Fibroblast of mammary gland (primary cell): ENCODE data around the gene TMEM187.

ENCODE experiments used
- DNase-seq: peaks from one replicate; pipeline ENCODE4 v3.0.0-alpha.2; 2010; ENCODE audit warnings: low read depth
- H3K4me3 ChIP-seq: 2 replicates; pipeline ENCODE4 v1.5.1; 2011; ENCODE audit warnings: low read depth, mild to moderate bottlenecking, low read length, moderate library complexity; ENCODE audit not compliant: control insufficient read depth
- TF ChIP-seq, protein P1 (sequence below): conservative IDR thresholded peaks from 2 replicates; pipeline ENCODE4 v1.5.1; 2011; ENCODE audit warnings: low read depth, low read length, inconsistent platforms; ENCODE audit not compliant: control insufficient read depth, insufficient read depth

TMEM187 gene

DNA sequence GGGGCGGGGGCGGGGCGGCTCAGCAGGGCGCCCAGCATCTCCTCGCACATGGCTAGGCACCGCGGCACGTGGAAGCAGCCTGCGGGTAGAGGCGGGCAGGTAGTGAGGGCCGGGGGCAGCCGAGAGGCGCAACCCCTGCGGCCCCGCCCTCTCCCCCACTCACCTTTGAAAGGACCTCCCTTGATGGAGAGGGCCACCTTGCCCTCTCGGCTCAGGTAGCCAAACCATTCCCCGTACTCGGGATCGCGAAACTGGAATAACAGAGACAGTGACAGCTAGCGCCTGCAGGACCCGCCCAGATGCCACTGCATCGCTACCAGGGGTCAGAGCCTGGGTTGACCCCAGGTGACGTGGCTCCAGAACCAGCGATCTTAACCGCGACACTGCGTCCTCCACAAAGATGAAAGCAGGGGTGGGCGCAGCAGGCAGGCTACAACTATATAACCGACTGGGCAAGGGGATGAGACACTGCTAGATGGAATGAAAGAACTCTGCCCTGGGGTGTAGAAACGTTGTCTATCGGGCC is 37.2 kb upstream of the TMEM187 start:
- TF ChIP-seq, protein P1, sequence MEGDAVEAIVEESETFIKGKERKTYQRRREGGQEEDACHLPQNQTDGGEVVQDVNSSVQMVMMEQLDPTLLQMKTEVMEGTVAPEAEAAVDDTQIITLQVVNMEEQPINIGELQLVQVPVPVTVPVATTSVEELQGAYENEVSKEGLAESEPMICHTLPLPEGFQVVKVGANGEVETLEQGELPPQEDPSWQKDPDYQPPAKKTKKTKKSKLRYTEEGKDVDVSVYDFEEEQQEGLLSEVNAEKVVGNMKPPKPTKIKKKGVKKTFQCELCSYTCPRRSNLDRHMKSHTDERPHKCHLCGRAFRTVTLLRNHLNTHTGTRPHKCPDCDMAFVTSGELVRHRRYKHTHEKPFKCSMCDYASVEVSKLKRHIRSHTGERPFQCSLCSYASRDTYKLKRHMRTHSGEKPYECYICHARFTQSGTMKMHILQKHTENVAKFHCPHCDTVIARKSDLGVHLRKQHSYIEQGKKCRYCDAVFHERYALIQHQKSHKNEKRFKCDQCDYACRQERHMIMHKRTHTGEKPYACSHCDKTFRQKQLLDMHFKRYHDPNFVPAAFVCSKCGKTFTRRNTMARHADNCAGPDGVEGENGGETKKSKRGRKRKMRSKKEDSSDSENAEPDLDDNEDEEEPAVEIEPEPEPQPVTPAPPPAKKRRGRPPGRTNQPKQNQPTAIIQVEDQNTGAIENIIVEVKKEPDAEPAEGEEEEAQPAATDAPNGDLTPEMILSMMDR = no peak
- no peak for DNase-seq
- H3K4me3 ChIP-seq = peak overlapping the region; percentile 37

DNA sequence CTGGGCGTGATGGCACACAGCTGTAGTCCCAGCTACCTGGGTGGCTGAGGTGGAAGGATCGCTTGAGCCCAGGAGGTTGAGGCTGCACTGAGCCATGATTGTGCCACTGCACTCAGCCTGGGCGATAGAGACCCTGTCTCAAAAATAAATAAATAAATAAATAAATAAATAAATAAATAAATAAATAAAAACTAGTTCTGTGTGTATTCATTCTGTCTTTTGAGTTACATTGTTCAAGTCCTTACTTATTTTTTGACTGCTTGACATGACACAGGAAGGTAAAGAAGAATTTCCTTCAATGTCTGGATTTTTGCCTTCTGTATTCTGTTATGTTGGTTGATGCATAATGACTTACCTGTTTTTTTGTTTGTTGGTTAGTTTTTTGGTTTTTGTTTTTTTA is 35.5 kb upstream of the TMEM187 start:
- TF ChIP-seq, protein P1 = no peak
- DNase-seq = no peak
- H3K4me3 ChIP-seq = no peak overlapping the region

DNA sequence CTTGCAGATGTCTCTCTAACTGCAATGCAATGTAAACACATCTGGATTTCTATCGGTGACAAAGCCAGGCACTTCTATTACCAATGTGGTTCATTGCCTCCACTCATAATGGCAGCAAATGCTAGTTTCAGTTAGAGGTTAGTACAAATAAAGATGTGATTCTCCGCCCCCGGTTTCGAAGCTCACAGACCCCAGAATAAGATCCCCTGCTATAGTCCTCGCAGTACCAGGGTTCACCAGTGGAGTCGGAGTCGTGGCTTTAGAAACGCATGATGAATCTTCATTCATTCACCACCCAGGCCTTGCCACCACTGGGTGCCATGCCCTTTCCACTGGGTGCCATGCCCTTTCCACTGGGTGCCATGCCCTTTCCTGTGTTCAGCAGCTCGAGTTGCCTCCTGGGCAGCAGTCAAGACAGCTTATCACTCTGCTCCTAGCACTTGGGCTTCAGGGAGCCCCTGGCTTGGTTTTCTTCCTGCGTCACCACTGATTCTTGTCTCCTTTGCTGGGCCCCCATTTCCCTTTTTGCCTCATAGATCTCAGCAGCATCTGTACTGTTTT is 34.2 kb upstream of the TMEM187 start:
- TF ChIP-seq, protein P1 = peak; percentile 4
- no peak overlapping the region for H3K4me3 ChIP-seq
- DNase-seq = no peak

DNA sequence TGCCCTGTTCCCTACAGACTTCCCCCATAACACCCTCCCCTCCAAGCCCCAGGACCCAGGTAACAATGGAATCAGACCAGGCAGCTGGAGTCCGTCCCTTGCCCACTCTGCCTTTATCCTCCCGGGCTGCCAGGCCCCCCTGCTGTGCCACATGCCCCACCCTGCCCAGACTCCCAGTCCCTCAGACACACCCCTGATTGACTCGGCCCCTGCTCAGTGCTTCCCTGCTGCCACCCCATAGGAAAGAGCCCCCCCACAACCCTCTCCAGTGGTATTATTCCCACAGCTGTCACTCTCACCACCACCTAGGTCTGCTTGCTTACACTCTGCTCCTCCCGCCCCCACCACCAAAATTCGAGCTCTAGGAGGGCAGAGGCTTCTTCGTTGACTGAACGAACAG is 33.0 kb upstream of the TMEM187 start:
- DNase-seq = no peak
- TF ChIP-seq, protein P1 = no peak
- no peak overlapping the region for H3K4me3 ChIP-seq

DNA sequence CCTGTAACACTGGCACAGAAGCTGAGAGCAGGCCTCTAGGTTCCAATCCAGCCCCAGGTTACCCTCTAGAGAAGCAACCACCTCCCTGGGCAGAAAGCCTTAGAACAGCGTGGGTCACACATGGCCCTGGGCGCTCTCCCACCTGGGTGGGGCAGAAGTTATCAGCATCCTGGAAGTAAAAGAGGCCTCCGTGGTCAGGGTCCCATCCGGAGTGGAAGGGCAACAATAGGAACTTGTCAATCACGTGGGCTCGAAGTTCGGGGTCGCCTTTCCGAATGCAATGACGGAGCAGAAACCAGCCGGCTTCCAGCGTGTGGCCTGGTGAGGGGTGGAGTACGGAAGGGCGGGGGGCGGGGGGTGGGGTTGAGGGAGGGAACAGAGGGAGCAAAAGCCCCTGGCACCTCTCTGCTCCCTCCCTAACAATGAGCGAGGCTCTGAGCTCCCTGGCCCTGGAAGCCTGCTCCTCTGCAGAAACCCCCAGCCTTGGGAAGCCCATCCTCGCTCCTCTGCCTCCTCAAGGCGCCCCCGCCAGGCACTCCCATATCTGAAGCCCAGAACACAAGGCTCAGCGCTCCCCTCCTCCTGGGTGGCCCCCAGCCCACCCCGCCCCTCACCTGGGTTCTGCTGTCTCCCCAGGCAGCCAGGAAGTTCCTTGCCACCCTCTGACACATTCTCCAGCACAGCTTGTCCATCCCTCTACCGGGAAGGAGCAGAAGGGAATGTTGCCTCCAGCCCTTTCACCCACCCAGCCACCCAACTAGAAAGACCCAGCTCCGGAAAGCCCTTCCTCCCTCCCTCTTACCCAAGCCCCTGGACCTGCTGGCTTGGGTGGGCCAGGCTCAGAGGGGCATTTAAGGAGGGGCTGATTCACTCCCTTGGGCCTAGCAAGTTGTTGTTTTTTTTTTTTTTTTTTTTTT is 31.0 kb upstream of the TMEM187 start:
- no peak for DNase-seq
- TF ChIP-seq, protein P1 = no peak
- no peak overlapping the region for H3K4me3 ChIP-seq

DNA sequence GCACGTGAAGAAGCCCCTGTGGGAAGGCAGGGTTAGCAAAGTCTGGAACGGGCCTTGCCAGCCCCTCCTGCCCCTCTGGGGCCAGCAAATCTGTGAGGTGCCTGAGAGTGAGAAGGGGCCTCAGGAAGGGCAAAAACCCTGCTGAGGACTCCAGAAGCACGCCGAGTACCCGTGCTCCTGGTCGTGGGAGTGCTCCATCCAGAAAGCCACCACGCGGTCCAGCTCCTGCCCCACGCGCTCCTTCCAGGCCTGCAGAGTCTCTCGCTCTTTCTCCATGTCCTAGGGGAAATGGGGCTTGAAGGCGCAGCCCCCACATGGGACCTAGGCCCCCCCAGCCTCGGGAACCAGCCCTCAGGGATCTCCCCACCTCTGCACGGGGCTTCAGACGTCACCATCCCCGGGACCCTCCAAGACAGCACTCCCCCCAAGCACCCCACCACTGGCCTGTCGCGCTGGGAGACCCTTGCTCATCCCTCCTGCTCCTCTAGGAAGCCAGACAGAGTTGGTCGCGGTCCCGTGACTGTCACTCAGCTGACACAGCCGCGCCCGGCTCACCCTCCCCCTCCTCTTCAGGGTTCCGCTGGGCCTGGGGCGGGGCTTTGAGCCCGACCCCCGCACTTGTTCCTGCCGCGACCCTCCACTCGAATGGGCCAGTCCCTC is 28.3 kb upstream of the TMEM187 start, which contains the start of gene RENBP:
RENBP (minus strand) TSS at position 504 of the 660 bp plus-strand sequence; CDS start at position 471, 33 bp downstream.
- no peak within 1 kb of the TSS for H3K4me3 ChIP-seq

More for the DNA sequence above, 28.3 kb upstream of the TMEM187 start, which contains the start of gene RENBP:
- TF ChIP-seq, protein P1 = no peak
- DNase-seq = no peak
